ENCODE measurements around the gene HEATR5A. TPM values are rescaled to one million over a fixed set of nuclear protein-coding genes. Genes with fewer than 3 reads are reported as not detected.
"Not testable (repeated sequence)": the region's sequence is repeated elsewhere in the genome, so short reads cannot be mapped to it uniquely, and the experiment has no call there.

The HEATR5A gene
- total RNA-seq (2014; rRNA removed; shearing (Covaris generic)), result 18.2 and 19.3 TPM in 2 replicates

- Histone ChIP-seq H3K36me3 (replicated peaks; ENCODE audit: control insufficient read depth, insufficient read depth, low read length) (no peaks in the 10 kb centered on the region), H3K27me3 (ENCODE audit: control insufficient read depth, insufficient read depth, low read length) (no peaks in the 10 kb centered on the region), H3K4me3 (ENCODE audit: insufficient read depth, low read depth, low read length) (peak within 1 kb of the TSS; percentile 94)
- peak; percentile 93 for DNase-seq
Measured at GRCh38 chr14:31420319-31421111, at the start of gene HEATR5A. Gene HEATR5A, minus strand, starts transcription at chr14:31420550. Its CDS starts 17,575 bp downstream, at chr14:31402975.

GRCh38 chr14:31466554-31466953, 46.2 kb upstream of the HEATR5A start:
- no peak overlapping the region for H3K4me3 ChIP-seq (ENCODE audit: insufficient read depth, low read depth, low read length)
- no peaks in the 10 kb centered on the region for H3K36me3 ChIP-seq (replicated peaks; ENCODE audit: control insufficient read depth, insufficient read depth, low read length)
- no peak for DNase-seq
- H3K27me3 ChIP-seq (ENCODE audit: control insufficient read depth, insufficient read depth, low read length), result no peaks in the 10 kb centered on the region

GRCh38 chr14:31465111-31465510, 44.8 kb upstream of the HEATR5A start:
- Histone ChIP-seq H3K27me3 (ENCODE audit: control insufficient read depth, insufficient read depth, low read length) (no peaks in the 10 kb centered on the region), H3K36me3 (replicated peaks; ENCODE audit: control insufficient read depth, insufficient read depth, low read length) (no peaks in the 10 kb centered on the region), H3K4me3 (ENCODE audit: insufficient read depth, low read depth, low read length) (no peak overlapping the region)
- DNase-seq, result no peak

GRCh38 chr14:31462450-31462849, 42.1 kb upstream of the HEATR5A start:
- not testable (repeated sequence) for H3K27me3 ChIP-seq (ENCODE audit: control insufficient read depth, insufficient read depth, low read length); DNase-seq; H3K36me3 ChIP-seq (replicated peaks; ENCODE audit: control insufficient read depth, insufficient read depth, low read length); H3K4me3 ChIP-seq (ENCODE audit: insufficient read depth, low read depth, low read length)

- no peaks in the 10 kb centered on the region for H3K27me3 ChIP-seq (ENCODE audit: control insufficient read depth, insufficient read depth, low read length)
- H3K4me3 ChIP-seq (ENCODE audit: insufficient read depth, low read depth, low read length), result no peak overlapping the region
- no peak for DNase-seq
- H3K36me3 ChIP-seq (replicated peaks; ENCODE audit: control insufficient read depth, insufficient read depth, low read length), result no peaks in the 10 kb centered on the region
Measured at GRCh38 chr14:31461545-31461944, 41.2 kb upstream of the HEATR5A start.

- Histone ChIP-seq H3K4me3 (ENCODE audit: insufficient read depth, low read depth, low read length) (no peak overlapping the region), H3K27me3 (ENCODE audit: control insufficient read depth, insufficient read depth, low read length) (no peaks in the 10 kb centered on the region), H3K36me3 (replicated peaks; ENCODE audit: control insufficient read depth, insufficient read depth, low read length) (no peaks in the 10 kb centered on the region)
- no peak for DNase-seq
Measured at GRCh38 chr14:31457665-31458659, 37.6 kb upstream of the HEATR5A start.

- peak within 1 kb of the TSS; percentile 73 for H3K4me3 ChIP-seq (ENCODE audit: insufficient read depth, low read depth, low read length)
Measured at GRCh38 chr14:31456841-31457664, 36.7 kb upstream of the HEATR5A start, which contains the start of gene DTD2. Gene DTD2, minus strand, starts transcription at chr14:31457506. Its CDS starts 113 bp downstream, at chr14:31457393.

GRCh38 chr14:31449971-31450610, 29.7 kb upstream of the HEATR5A start:
- no peaks in the 10 kb centered on the region for H3K27me3 ChIP-seq (ENCODE audit: control insufficient read depth, insufficient read depth, low read length)
- H3K36me3 ChIP-seq (replicated peaks; ENCODE audit: control insufficient read depth, insufficient read depth, low read length), result peaks cover 4% of the 10 kb centered on the region
- peak; percentile 27 for DNase-seq
- no peak overlapping the region for H3K4me3 ChIP-seq (ENCODE audit: insufficient read depth, low read depth, low read length)

More at GRCh38 chr14:31456841-31457664, 36.7 kb upstream of the HEATR5A start, which contains the start of gene DTD2:
- no peaks in the 10 kb centered on the region for H3K27me3 ChIP-seq (ENCODE audit: control insufficient read depth, insufficient read depth, low read length)
- peaks cover 2% of the 10 kb centered on the region; the same call in 1 of the 2 replicates for H3K36me3 ChIP-seq (replicated peaks; ENCODE audit: control insufficient read depth, insufficient read depth, low read length)
- DNase-seq, result peak; percentile 94

- Histone ChIP-seq H3K27me3 (ENCODE audit: control insufficient read depth, insufficient read depth, low read length) (no peaks in the 10 kb centered on the region), H3K36me3 (replicated peaks; ENCODE audit: control insufficient read depth, insufficient read depth, low read length) (peaks cover 4% of the 10 kb centered on the region), H3K4me3 (ENCODE audit: insufficient read depth, low read depth, low read length) (no peak overlapping the region)
- no peak for DNase-seq
Measured at GRCh38 chr14:31449136-31449535, 28.8 kb upstream of the HEATR5A start.

GRCh38 chr14:31445703-31446102, 25.4 kb upstream of the HEATR5A start:
- Histone ChIP-seq H3K27me3 (ENCODE audit: control insufficient read depth, insufficient read depth, low read length) (no peaks in the 10 kb centered on the region), H3K4me3 (ENCODE audit: insufficient read depth, low read depth, low read length) (no peak overlapping the region), H3K36me3 (replicated peaks; ENCODE audit: control insufficient read depth, insufficient read depth, low read length) (peaks cover 2% of the 10 kb centered on the region; the same call in 1 of the 2 replicates)
- DNase-seq, result no peak

- H3K4me3 ChIP-seq (ENCODE audit: insufficient read depth, low read depth, low read length), result no peak overlapping the region
- no peaks in the 10 kb centered on the region for H3K36me3 ChIP-seq (replicated peaks; ENCODE audit: control insufficient read depth, insufficient read depth, low read length)
Measured at GRCh38 chr14:31442284-31442683, 21.9 kb upstream of the HEATR5A start.

GRCh38 chr14:31441273-31442111, 21.1 kb upstream of the HEATR5A start:
- H3K36me3 ChIP-seq (replicated peaks; ENCODE audit: control insufficient read depth, insufficient read depth, low read length), result no peaks in the 10 kb centered on the region
- no peaks in the 10 kb centered on the region for H3K27me3 ChIP-seq (ENCODE audit: control insufficient read depth, insufficient read depth, low read length)
- H3K4me3 ChIP-seq (ENCODE audit: insufficient read depth, low read depth, low read length), result no peak overlapping the region
- DNase-seq, result no peak

More at GRCh38 chr14:31442284-31442683, 21.9 kb upstream of the HEATR5A start:
- DNase-seq, result no peak
- no peaks in the 10 kb centered on the region for H3K27me3 ChIP-seq (ENCODE audit: control insufficient read depth, insufficient read depth, low read length)

GRCh38 chr14:31440280-31440679, 19.9 kb upstream of the HEATR5A start:
- no peak for DNase-seq
- Histone ChIP-seq H3K27me3 (ENCODE audit: control insufficient read depth, insufficient read depth, low read length) (no peaks in the 10 kb centered on the region), H3K36me3 (replicated peaks; ENCODE audit: control insufficient read depth, insufficient read depth, low read length) (no peaks in the 10 kb centered on the region), H3K4me3 (ENCODE audit: insufficient read depth, low read depth, low read length) (no peak overlapping the region)

Data from H7 (cell line).